GM18951 (cell line): Measurements from ENCODE around the gene MTMR1.

Source experiments
- POLR2A ChIP-seq: IDR thresholded peaks from 4 replicates; pipeline ENCODE4 v1.6.1; 2011; ENCODE audit warnings: mild to moderate bottlenecking; ENCODE audit not compliant: insufficient read length, insufficient read depth; ENCODE audit errors: extremely low read depth
- in situ Hi-C: fragments of 300-500 bp; cut with MboI; formaldehyde crosslinking; loops from one replicate; pipeline ENCODE4 v1.12.0; 2022; ENCODE audit warnings: low sequenced_read_pairs, mixed read lengths, inconsistent platforms; ENCODE audit not compliant: unreplicated experiment

Gene MTMR1

DNA sequence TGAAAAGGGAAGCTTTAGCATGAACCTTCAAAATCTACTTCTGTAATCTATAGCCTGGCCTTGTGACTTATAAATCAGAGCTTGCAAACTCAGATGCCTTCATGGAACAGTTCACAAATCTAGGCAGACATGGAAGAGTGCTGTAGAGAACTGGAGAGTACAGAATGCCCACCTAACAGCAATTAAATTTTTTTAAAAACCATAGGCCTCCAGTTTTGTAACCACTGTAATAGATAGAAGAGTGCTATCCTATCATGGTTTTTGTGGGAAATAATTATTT, 10.4 kb downstream of the MTMR1 start:
- in situ Hi-C loops: loop anchor here (25.0 kb wide), 1 partner anchor 741 kb away; no protein-coding TSS in a partner anchor
- TF ChIP-seq POLR2A: no peak

DNA sequence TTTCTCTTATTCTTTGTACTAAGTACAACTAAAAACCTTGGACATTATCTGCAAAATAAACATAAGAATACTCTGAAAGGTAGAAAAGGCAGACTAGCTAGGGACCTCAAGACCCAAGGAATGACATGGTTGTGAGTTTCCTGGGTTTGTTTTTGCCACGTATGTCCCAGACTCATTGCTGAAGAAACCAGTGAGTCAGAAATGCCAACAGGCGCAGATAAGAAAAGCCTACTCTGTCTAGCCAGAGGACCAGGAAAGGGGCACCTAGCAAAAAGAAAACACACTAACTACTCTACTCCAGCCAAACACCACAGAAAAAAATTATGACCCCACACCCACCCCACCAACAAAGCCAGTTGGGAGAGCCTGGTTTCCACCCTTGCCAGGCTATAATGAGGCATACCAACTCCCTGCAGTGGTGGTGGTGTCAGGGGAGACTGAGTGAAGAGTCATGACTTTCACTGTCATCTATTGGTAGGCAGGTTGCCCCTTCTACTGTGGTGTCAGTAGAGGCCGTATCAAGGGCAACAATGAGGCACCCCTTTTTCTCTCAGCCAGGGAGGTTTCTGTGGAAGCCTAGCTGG, 10.9 kb downstream of the MTMR1 start:
- in situ Hi-C loops: loop anchor here (25.0 kb wide), 1 partner anchor 742 kb away; no protein-coding TSS in a partner anchor

DNA sequence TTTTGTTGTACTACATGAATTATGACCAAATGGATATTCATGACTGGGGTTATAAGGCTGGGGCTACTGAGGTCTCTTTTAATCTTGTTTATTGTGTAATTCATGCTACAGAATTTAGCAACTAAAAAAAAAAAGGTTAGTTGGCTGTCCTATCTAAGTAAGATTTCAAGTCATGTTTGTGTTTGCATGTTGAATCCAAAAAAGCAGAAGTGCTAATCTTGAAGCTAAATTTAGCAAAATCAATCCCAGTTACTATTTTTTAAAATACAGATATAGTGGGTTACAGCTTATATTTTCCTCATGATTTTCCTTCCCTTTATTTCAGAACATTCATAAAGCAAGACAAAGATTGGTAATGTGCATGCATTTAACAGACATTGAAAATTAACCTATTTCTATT, 19.4 kb downstream of the MTMR1 start:
- in situ Hi-C loops: loop anchor here (25.0 kb wide), 1 partner anchor 750 kb away; no protein-coding TSS in a partner anchor
- TF ChIP-seq POLR2A: no peak

More for the DNA sequence above, 10.9 kb downstream of the MTMR1 start:
- TF ChIP-seq POLR2A: no peak

DNA sequence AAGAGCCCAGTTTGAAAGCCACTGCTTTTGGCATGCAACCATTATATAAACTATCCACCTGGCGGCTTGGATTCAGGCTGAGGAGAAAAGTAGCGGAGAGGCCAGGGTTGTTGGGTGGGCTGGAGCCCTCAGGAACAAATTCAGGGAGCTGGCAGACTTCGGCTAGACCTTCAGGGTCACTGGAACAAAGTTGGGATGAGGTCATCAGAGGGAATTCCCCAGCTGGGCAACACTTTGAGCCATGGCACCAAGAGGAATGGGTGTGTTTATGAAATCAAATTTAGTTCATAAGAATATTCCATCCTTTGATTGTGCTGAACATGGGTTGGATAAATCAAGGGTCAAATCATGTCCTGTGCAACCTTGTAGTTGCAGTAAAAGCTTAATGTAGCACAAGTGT, 22.0 kb downstream of the MTMR1 start:
- in situ Hi-C loops: loop anchor here (25.0 kb wide), 1 partner anchor 753 kb away; no protein-coding TSS in a partner anchor

DNA sequence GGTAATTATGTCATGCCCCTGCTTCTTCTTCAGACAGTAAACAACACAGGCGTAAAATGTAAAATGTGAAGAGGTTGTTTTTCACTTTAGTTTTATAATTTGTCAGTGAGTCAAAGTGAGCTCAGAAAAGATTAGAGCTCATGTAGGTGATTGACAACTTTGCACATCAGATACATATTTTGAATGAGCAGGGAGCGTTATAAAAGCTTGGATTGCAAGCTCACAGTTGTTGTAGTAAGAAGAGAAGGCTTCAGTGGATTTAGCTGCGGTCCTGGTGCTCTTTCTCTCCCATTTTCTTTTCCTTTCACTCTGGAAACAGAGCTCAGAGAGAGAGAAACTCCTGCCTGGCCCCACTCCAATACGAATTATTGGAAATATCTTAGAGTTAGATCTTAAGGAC, 26.4 kb downstream of the MTMR1 start:
- TF ChIP-seq POLR2A: no peak
- in situ Hi-C loops: loop anchor here (25.0 kb wide), 1 partner anchor 757 kb away; no protein-coding TSS in a partner anchor

More for the DNA sequence above, 22.0 kb downstream of the MTMR1 start:
- no peak for TF ChIP-seq POLR2A

DNA sequence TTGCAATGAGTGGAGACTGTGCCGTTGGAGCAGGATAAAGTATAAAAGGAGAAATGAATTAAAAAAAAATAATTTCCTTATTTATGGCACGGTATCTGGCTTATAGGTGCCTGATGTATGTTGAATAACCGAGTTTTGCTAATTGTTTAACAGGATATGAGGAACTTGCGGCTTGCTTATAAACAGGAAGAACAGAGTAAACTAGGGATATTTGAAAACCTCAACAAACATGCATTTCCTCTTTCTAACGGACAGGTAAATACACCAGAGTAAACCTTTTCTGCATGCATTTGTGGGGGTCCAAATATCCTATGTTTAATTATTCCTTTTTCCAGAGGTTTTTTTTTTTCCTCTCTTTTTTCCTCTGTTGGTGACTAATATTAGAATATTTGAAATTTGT, 36.8 kb downstream of the MTMR1 start:
- in situ Hi-C loops: no loop called here
- TF ChIP-seq POLR2A: no peak

DNA sequence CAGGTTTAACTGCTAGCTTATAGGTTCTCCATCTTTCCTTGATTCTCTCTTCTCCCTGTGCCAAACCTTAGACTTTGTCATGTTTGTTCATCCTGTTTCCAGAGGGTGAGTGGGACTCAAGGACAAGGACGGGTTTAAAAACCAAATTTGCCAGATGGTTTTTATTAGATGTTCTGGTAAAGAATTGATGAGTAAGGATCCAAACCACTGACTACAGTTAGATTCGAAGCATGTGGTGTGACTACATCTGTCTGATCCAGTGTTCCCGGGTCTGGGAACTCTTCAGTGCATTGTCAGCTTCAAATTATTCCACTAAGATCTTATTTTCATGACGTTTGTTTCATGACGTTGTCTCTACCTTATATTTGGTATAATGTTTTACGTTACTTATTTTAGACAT, 37.5 kb downstream of the MTMR1 start:
- TF ChIP-seq POLR2A: no peak
- in situ Hi-C loops: no loop called here

DNA sequence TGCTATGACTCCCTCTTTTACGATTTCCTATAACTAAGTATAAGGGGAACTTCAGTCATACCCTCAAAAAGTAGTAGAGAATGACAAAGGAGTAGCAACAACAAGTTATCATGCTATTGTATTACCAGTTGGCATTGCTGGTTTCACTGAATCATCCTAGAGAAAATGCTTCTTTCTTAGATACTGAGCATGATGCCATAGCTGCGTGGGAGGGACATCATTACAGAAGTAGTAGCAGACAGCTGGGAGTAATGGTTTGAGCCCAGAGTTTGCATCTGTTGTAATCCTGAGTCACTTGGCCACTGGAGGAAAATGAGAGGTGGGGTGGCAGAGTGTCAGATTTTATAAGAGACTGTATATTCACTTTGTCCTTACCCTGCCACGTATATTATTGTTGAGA, 38.6 kb downstream of the MTMR1 start:
- in situ Hi-C loops: no loop called here
- TF ChIP-seq POLR2A: no peak

DNA sequence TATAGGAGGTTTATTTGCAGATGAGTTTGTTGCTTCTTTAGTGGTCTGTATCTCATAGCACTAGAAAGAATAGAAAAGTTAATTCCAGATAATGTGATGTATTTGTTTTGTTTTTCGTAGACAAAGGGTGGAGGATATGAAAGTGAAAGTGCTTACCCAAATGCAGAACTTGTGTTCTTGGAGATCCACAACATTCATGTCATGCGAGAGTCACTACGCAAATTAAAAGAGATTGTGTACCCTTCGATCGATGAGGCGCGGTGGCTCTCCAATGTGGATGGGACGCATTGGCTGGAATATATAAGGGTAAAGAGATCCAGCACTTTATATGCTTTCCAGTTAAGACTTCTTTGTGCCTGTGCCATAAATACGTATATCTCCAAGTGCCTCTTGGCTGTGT, 43.3 kb downstream of the MTMR1 start:
- TF ChIP-seq POLR2A: no peak
- in situ Hi-C loops: no loop called here

DNA sequence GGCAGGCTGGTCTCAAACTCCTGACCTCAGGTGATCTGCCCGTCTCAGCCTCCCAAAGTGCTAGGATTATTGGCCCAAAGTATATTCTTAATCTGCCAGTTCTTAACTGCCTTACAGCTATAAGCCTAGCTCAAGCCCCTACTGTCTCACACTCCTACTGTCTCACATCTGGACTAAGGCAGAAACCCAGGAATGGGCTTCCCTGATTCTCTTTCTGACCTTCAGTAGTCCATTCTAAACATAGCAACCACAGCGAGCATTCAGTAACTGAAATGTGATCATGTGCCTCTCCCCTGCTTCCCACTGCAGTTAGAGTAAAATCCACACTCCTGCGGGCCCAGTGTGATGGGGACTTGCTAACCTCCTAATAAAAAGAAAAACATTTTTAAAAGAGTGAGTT, 58.9 kb downstream of the MTMR1 start:
- in situ Hi-C loops: loop anchor here (25.0 kb wide), 1 partner anchor 235 kb away; the partner anchor contains the start of gene HMGB3
- TF ChIP-seq POLR2A: no peak

DNA sequence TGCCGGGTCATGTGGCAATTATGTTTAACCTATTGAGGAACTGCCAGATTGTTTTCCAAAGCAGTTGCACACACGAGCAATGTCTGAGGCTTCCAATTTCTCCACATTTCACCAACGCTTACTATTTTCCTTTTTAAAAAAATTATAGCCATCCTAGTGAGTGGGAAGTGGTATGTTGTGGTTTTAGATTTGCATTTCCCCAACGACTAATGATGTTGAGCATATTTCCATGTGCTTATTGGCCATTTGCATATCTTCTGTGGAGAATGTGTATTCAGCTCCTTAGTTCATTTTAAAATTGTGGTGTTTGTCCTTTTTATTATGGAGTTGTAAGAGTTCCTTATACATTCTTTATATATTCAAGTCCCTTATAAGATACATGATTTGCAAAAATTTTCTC, 60.2 kb downstream of the MTMR1 start:
- TF ChIP-seq POLR2A: no peak

DNA sequence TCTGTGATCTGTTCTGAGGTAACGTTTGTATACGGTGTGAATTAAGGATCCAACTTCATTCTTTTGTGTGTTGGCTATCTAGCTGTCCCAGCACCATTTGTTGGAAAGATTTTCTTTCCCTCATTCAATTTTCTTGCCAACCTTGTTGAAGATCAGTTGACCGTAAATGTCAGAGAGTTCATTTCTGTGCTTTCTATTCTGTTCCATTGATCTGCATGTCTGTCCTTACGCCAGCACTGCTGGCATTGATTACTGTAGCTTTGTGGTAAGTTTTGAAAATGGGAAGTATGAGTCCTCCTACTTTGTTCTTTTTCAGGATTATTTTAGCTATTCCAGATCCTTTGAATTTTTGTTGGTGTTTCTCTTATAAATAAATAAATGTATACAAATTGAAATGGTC, 60.8 kb downstream of the MTMR1 start:
- TF ChIP-seq POLR2A: no peak
- in situ Hi-C loops: loop anchor here (25.0 kb wide), 1 partner anchor 233 kb away; the partner anchor contains the start of gene HMGB3

More for the DNA sequence above, 60.2 kb downstream of the MTMR1 start:
- in situ Hi-C loops: loop anchor here (25.0 kb wide), 1 partner anchor 234 kb away; the partner anchor contains the start of gene HMGB3

DNA sequence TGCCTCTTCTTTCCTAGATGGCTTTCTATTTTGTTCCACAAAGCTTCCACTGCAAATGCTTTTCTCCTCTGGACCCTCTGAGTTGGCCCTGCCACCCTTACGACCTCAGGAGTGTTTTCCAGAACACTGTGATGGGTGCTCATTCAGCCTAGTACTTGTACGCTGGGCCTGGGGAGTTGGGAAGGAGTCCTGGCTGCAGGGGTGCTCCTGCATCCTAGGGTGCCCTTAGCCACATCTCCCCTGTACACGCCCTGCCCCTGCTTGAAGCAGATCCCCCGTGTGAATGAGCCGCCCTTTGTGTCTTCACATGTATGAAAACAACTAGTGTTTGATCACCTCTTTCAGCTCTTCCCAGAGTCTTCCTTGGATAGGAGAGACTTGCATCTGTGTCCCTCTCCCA, 64.2 kb downstream of the MTMR1 start:
- TF ChIP-seq POLR2A: no peak
- in situ Hi-C loops: loop anchor here (25.0 kb wide), 1 partner anchor 230 kb away; the partner anchor contains the start of gene HMGB3
